ENCODE results near the gene CCDC69.
"Not testable (repeated sequence)": the region's sequence is repeated elsewhere in the genome, so short reads cannot be mapped to it uniquely, and the experiment has no call there.

CCDC69 gene

GRCh38 chr5:151219789-151220188 lies 4.1 kb downstream of the CCDC69 start:
- DNase-seq, result no peak

GRCh38 chr5:151219138-151219537 lies 4.8 kb downstream of the CCDC69 start:
- no peak for DNase-seq

DNA sequence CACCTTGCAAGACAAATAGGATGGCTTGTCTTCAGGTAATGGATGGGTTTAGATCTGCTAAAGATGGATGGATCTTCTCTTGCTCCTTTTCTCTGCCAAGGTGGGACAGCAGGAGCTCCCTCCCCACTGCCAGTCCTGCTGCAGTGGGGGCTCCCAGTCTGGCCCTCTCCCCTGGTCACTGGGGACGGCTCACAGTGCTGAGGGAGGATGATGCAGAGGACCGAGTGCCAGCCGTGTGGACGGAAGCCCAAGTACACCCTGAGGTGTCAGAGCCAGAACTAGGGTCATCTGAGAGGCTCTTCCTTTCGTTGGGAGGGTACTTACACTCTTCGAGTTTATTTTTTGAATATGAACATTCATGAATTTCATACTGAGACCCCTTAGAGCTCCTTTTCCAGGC lies 5.7 kb downstream of the CCDC69 start:
- no peak for DNase-seq

DNA sequence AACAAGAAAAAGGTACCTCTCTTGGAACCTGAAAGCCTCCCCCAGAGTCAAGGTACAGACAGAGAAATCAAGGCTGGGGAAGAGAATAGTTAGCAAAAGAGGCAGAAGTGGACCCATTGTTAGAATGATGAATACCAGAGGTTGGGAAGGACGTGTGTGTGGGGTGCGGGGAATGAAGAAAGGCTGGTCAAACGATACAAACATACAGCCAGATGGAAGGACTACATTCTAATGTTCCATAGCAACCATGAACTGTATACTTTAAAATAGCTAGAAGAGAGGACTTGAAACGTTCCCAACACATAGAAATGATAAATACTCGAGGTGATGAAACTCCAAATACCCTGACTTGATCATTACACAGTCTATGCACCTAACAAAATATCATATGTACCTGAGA lies 7.1 kb downstream of the CCDC69 start:
- no peak for DNase-seq

GRCh38 chr5:151215546-151215880 lies 8.4 kb downstream of the CCDC69 start:
- no peak for DNase-seq

DNA sequence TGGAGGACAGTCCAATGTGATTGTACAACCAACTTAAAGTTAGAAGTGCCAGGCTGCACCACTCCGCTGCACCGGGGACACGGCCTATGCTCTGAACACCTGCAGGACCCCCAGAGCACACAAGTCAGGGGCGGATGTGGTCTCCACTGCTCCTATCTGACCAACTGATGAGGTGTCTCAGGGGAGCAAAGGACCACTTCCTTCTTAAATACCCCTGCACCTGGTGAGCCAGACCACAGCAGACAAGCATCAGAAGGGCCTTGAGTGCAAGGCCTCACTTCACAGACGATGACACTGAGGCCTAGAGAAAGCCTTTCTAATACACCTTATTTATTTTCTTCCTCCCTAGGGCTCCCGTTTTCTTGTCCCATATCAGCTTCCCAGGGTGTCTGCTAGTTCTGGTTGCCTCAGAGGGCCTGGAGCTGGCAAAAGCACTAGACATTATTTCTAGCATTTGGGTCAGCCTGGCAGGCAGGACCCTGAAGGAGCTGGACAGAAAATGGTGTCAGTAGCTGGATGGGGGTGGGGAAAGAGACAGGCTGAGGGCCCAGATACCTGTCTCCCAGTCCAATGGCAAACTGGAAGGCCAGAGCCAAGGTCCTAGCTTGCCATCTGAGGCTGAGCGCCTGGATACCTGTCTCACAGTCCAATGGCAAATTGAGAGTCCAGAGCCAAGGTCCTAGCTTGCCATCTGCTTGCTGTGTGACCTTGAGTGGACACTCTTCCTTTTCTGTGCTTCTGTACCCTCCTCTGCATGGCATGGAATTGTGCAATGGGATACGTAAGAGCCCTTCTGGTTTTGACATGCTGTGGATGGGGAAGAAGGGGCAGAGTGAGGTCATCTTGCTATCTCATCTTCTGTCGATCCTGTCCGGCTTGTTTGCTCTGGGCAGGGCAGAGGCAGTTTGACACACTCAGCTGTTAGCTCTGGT lies 9.0 kb downstream of the CCDC69 start:
- DNase-seq, result peak; percentile 61

DNA sequence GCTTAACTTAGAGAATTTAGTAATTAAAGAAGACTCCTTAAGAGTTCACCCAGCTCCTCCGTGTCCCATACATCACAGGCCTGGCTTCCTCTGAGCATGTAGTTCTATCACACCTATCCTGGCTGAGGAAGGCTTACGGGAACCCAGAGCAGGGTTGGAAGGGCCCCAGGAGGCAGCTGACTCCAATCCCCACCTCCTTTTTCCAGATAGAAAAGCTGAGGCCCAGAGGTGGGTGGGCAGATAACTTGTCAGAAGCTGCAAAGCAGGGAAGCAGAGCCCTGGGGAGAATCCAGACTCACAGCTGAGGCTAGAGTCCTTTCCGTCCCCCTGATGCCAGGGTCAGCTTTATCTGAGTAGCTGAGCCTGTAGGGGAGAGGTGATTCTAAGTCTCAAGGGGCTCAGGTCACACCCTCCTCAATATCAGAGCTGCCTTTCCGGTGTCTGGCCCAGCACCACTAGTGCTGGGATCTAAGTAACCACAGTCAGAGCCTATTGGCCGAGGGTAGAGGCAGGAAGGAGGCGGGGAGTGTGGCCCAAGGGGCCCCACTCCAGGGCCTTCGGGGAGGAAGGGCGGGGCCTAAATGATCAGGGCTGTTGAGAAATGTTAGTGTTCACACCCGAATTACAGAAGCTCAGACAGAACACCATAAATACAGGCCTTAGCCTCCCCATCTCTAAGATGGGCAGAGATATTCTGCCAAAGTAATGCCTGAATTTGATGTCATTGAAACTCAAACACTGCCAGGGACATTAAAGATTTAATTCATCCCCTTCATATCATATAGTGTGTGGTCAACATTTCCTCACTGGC lies 9.9 kb downstream of the CCDC69 start:
- DNase-seq, result peak; percentile 89

- no peak for DNase-seq
Measured at GRCh38 chr5:151212406-151212798, 11.5 kb downstream of the CCDC69 start.

GRCh38 chr5:151208481-151208914 lies 15.4 kb downstream of the CCDC69 start:
- no peak for DNase-seq

DNA sequence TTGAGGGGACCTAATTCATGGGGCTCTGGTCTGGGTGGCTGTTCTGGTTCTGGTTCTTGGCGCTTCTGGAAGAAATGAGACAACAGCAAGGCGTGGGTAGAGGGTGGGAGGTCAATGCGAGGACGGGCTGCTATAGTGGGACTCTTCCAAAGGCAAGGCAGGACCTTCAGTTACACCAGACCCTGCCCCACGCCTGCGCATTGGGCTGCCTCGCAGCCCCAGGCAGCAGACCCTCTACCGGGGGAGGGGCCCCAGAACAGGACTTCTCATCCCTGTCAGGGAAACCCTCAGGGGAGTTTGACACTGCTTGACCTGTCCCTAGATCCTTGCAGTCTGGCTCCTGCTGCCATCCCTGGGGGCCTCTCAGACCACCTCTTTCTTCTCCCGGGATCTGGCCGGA lies 18.5 kb downstream of the CCDC69 start:
- DNase-seq, result no peak

GRCh38 chr5:151204051-151204450 lies 19.8 kb downstream of the CCDC69 start:
- DNase-seq, result no peak

DNA sequence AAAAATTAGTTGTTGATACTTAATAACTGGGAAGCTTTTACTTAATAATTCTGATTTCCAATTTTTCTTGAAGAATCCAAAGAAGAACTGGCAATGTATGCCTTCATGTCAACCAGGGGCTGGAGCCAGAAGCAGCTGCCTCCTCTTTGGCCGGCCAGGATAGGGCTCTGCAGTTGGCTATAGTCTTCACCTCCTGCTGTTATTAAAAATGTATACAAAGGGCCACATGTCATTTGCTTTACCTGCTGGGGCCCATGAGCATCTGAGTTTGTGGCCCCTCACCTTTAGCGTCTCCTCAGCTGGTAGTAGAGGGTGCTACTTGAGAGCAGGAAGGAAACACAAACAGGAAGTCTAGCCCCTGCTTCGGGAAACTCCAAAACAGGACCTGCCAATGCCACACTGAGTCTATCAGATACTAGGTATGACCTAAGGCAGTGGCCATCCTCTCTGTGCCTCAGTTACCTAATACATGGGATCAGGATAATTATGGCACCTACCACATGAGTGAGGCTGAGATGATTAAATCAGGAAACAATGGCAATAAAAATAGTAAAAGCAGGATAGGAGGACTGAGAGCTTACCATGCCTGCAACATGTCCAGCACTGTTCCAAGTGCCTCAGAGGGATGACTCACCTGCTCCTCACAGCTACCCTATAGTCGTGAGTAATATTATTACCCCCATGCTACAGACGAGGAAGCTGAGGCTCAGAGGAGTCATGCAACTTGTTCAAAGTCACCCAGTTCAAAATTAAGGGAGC lies 21.3 kb downstream of the CCDC69 start:
- no peak for DNase-seq

- DNase-seq, result no peak
Measured at GRCh38 chr5:151200913-151201595, 22.8 kb downstream of the CCDC69 start.

DNA sequence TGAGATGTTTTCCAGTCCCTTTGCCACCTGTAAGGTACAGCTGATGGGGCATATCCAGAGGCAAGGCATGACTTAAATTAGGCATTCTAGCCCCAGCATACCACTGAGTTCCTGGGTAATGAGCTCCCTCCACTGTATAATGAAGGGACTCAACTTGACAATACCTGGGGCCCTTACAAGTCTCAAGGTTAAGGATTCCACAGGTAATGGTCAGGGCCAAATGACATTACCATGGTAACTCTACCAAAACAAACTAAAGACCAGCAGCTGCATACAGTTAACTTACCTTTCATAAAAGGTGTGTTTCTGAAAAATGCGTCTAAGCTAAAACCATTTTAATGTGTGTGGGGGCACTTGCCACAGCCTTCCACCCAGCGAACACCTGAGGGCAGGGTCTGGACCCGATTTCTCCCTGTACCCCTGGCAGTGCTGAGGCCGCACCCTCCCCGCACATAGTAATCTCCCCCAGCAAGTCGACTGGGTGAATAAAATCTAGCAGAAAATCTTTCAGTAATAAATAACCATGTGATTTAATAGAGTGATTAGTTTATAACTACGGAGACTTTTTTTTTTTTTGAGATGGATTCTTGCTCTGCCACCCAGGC lies 24.2 kb downstream of the CCDC69 start:
- no peak for DNase-seq

GRCh38 chr5:151198861-151199260 lies 25.0 kb downstream of the CCDC69 start:
- no peak for DNase-seq

- DNase-seq, result not testable (repeated sequence)
Measured at GRCh38 chr5:151197291-151197600, 26.6 kb downstream of the CCDC69 start.

- no peak for DNase-seq
Measured at GRCh38 chr5:151196556-151197290, 27.2 kb downstream of the CCDC69 start.

DNA sequence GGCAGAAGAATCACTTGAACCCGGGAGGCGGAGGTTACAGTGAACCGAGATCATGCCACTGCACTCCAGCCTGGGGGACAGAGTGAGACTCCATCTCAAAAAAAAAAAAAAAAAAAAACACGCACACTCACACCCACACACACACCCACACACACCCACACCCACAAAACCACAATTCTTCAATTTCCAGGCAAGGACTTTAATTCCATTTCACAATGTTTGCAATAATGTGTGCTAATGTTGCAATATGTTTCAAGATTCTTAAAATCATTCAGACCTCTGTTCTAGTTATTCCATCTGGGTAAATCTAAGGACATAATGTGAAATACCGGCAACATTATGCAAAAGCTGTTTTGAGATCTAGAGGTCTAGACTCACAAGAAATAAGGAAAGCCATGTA lies 28.3 kb downstream of the CCDC69 start:
- no peak for DNase-seq

- DNase-seq, result no peak
Measured at GRCh38 chr5:151192626-151193025, 31.3 kb downstream of the CCDC69 start.

GRCh38 chr5:151191661-151192060 lies 32.2 kb downstream of the CCDC69 start:
- no peak for DNase-seq

GRCh38 chr5:151189151-151189550 lies 34.7 kb downstream of the CCDC69 start:
- DNase-seq, result no peak

GRCh38 chr5:151186538-151186937 lies 37.4 kb downstream of the CCDC69 start:
- no peak for DNase-seq

Data from activated gamma-delta T cell treated with Interleukin-2 at 50 U/mL for 16 hours (primary cell).